Measurements from ENCODE around the gene TSPYL4.

GRCh38 chr6:116282698-116283097 is 28.8 kb upstream of the TSPYL4 start:
- TF ChIP-seq CTCF (IDR thresholded peaks at IDR 0.05) (no peak), POLR2A (IDR thresholded peaks at IDR 0.05) (no peak)
